Measurements from ENCODE around the gene MRAS. TPM values are rescaled to one million over a fixed set of nuclear protein-coding genes. Genes with fewer than 3 reads are reported as not detected.
"Not testable (repeated sequence)": the region's sequence is repeated elsewhere in the genome, so short reads cannot be mapped to it uniquely, and the experiment has no call there.

MRAS gene
- total RNA-seq, 1 experiment from 2014 or later: 14.8 TPM

DNA sequence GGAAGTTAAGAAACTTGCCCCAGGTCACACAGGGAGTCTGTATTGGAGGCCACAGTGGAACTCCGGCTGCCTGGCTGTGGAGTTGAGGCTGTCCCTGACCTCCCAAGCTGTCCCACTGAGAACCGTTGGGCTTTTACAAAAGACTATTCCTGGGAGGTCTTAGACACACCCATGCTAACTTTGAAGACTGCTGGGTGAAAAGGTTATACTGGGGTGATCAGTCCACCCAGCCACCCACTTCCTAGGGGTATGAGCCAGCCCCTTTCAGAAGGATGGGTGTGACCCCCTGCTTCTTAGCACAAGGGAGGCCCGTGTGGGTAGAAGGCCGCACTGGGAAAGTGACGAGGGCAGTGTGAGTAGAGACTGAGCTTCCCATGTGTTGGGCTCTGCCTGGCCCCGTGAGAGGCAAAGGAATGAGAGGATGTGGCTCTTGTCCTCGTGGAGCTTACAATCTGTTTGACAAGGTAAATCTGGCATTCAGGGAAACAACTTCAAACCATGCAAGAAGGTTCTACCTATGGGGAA is 19.0 kb downstream of the MRAS start:
- no peak for DNase-seq (ENCODE audit: low read depth)

DNA sequence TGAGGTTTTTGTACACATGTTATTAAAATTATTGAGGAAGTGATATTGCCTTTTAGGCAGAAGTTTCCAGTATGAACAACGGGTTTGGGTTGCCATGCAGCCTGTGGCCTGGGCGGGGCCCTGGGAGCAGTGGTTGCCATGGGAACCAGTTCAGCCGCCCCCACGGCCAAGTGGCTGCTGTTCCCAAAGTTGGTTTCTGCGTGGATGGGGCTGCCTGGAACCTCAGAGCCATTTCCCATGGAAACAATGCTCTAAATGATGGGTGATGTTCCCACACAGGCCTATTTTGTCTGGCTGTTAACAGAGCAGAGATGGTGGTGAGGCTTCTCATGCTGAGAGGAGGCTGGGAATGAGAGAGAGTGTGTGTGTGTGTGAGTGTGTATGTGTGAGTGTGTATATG is 19.5 kb downstream of the MRAS start:
- DNase-seq (ENCODE audit: low read depth): no peak

DNA sequence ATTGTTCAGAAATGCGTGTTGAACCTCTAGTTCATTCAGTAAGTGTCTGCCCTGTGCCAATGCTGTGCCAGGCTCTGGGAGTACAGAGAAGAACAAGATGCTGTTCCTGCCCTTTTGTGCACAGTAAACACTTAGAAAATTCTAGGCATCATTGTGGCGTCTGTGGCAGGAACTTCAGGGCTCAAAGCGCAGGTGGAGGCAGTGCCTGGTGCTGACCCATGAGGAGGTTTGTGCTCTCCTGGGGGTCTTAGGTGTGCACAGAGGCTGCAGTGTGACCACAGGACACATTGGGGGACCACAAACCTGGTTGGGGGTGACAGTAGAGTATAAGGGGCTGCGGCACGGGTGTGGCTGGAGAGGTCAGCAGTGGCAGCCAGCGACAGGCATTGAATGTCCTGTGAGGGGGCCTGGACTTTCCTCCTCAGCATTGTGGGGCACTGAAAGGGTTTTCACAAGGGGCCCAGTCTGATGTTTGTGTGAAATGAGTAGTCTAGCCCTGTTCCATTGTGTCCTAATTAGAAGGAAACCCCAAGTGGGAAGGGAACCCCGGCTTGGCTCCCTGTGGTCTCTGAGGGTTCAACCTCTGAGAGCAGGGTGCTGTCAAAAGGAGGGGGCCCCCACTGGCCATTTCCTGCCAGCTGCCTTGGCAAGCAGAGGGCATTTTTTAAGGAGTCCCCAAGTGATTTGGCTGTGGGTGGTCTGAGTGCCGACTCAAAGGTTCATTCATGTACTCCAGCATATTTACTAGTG is 20.9 kb downstream of the MRAS start:
- no peak for DNase-seq (ENCODE audit: low read depth)

DNA sequence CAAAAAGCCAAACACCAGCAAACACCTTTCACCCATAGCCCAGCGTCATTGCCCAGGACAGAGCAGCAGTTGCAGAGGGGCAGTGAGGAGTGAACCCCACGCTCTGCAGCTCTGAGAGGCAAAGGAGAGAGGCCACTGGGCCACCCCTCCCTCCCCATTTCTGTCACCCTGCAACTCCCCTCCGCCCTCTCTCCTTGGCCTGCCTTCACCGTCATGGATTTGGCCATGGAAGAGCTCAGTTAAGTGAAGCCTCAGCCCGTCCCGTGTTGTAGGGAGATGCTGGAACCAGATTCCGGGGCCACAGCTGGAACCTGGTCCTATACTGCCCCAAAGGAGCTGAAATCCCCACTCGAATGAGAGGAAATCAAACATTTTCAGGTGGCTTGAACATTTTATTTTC is 21.9 kb downstream of the MRAS start:
- no peak for DNase-seq (ENCODE audit: low read depth)

DNA sequence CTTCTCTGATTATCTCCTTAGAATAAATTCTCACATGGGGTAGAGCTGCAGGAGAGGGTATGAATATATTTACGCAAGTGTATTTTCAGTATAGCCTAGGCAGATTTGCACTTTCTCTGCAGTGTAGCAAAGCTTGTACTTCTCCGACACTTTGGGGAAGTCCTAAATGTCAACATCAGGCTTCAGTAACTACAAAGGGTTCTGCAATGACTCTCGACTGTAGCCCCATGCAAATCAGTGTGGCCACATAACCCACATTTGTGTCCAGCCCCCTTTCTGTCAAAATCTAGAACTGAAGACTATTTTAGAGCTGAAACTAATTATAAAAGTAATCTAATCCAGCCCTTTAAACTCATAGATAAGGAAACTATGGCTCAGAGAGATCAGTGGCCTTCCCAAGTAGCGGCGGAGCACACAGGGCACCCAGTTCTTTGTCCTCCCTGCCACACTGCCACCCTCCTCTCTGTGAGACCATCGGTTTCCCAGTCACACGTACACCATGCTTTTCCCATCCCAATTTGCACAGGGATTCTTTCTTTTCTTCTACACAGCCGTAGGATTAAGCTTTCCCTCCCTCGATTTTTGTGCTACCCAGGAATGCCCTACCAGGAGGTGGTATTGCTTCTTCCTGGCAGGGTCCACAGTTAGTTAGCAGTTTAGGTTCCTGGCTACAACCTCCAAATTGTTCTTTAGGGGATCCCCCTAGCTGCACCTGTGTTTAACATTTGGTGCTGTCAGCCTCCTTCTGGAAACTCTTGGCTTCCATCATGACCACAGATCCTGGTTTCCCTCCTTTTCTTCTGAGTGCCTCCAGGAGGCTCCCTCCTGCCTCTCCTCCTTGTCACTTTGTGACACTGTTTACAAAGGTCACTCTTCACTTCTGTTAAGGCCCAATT is 22.9 kb downstream of the MRAS start:
- no peak for DNase-seq (ENCODE audit: low read depth)

DNA sequence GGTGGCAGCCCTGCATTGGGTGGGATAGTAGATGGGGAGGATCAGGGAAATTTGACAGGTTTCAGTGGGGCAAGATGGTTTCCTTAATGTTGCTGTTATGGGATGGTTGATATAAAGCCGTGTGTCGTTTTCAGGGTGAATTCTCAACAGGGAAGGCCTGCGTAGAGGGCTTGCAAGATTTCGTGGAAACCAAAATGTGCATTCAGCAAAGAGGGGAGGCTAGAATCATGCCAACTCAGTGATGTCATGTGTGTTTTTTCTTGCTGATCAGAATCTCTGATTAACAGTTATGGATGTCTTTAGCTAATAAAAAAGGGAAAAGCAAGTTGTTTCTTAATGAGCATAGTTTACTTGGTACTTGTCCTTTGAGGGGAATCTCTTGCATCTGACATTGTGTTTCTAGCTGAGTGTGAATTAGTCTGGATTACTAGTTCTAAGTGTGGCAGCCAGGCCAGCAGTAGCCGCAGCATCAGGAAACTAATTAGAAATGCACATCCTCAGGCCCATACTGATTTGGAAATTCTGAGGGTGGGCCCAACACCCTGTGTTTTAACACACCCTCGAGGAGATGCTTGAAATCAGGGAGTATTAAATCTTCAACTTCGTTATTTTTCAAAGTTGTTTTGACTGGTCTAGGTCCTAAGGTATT is 24.8 kb downstream of the MRAS start:
- no peak for DNase-seq (ENCODE audit: low read depth)

DNA sequence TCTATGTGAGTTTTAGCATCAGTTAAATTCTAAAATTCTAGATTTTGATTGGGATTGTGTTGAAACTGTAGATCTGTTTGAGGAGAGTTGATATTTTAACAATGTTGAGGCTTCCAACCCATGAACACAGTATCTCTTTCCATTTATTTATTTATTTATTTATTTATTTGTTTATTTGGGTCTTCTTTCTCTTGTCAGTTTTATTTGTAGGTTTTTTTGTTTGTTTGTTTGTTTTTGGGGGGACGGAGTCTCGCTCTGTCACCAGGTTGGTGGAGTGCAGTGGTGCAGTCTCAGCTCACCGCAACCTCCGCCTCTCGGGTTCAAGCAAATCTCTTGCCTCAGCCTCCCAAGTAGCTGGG is 25.3 kb downstream of the MRAS start:
- no peak for DNase-seq (ENCODE audit: low read depth)

DNA sequence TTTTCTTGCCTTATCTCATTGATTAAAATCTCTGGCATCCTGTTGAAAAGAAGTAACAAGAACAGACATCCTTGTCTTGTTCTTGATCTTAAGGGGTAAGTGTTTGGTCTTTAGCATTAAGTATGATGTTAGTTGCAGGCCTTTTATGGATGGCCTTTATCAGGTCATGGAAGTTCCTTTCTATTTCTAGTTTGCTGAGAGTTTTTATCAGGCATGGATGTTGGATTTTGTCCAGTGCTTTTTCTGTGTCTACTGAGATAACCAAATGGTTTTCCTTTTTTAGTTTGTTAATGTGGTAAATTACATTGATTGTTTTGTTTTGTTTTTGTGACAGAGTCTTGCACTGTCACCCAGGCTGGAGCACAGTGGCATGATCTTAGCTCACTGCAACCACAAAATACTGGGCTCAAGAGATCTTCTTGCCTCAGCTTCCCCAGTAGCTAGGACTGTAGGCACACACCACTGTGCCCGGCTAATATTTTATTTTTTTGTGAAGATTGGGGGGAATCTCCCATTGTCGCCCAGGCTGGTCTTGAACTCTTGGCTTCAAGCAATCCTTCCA is 26.3 kb downstream of the MRAS start:
- no peak for DNase-seq (ENCODE audit: low read depth)

DNA sequence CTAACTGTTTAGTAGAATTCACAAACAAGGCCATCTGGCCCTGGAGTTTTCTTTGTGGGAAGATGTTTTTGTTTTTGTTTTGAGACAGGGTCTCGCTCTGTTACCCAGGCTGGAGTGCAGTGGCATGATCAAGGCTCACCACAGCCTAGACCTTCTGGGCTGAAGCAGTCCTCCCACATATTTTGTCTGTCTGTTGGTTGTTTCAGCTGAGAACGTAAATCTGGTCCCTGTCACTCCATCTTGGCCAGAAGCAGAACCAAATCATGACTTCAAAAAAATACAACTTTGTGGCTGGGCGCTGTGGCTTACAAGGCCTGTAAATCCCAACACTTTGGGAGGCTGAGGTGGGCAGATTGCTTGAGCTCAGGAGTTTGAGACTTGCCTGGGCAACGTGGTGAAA is 27.1 kb downstream of the MRAS start:
- DNase-seq (ENCODE audit: low read depth): no peak

DNA sequence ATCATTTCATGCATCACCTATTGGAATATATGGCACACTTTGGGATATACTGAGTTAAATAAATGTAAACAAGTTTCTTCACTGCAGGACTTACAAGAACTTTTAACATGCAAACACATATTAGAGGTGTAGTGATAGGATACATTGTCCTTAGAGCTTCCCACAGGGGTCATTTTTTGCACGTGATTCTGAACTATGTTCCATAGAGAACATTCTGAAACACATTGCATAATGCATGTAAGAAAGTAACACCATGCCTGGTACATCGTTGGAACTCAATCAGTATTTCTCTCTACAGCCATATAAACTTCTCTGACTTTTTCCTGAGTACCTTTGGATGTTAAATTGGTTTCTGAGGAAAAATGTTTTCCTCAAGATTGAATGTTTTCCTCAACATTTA is 28.3 kb downstream of the MRAS start:
- DNase-seq (ENCODE audit: low read depth): no peak

DNA sequence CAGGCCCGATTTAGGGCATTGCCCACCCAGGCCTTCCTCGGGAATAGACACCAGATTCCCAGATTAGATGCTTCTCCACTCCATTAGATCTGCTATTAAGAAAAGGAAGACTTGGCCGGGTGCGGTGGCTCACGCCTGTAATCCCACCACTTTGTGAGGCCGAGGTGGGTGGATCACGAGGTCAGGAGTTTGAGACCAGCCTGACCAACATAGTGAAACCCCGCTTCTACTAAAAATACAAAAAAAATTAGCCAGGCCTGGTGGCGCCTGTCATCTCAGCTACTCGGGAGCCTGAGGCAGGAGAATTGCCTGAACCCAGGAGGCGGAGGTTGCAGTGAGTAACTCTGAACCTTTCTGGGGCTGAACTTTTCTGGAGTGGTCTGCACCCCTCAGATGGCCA is 28.8 kb downstream of the MRAS start:
- not testable (repeated sequence) for DNase-seq (ENCODE audit: low read depth)

DNA sequence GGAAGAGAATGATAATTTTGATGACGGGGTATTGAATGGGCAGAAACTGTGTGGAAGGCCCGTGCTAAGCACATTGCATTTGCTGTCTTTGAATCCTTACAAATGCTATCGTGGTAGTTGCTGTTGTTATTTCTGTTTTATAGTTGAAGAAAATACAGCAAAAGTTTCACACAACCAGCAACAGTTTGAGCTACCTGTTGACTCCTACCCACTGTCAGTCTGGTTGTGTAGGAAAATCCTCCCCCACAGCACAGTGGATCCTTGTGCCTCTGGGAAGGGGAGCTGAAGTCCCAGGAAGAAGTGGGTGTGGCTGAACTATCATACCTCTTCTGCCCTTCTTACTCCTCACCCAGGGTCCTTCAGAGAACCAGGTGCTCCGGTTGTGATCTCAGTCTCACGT is 29.4 kb downstream of the MRAS start:
- no peak for DNase-seq (ENCODE audit: low read depth)

DNA sequence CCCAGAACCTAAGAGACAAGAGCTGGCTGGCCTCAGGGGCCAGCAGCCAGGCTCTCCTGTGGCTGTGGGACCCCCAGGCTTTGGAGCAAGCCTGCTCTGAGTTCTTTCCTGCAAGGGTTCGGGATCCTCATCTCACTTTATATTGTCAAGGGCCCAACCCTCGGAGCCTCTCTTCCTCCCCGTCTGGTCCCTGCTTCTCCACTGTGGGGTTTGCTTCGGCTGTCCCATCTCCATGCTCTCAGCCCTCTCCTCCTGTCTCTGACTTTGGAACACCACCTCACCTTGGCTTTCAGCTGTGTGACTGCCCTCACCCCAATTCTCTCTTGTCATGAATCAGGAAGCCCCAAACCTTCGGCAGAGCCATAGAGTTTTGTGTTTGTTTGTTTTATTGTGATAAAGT is 30.0 kb downstream of the MRAS start:
- no peak for DNase-seq (ENCODE audit: low read depth)

DNA sequence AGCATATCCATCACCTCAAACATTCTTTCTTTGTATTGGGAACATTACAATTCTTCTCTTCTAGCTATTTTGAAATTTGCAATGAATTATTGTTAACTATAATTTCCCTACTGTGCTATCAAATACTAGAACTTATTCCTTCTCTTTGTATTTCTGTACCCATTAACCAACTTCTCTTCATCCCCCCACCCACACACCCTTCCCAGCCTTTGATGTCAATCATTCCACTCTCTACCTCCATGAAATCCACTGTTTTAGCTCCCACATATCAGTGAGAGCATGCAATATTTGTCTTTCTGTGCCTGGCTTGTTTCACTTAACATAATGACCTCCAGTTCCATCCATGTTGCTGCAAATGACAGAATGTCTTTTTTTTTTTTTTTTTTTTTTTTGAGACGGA is 30.6 kb downstream of the MRAS start:
- DNase-seq (ENCODE audit: low read depth): no peak

DNA sequence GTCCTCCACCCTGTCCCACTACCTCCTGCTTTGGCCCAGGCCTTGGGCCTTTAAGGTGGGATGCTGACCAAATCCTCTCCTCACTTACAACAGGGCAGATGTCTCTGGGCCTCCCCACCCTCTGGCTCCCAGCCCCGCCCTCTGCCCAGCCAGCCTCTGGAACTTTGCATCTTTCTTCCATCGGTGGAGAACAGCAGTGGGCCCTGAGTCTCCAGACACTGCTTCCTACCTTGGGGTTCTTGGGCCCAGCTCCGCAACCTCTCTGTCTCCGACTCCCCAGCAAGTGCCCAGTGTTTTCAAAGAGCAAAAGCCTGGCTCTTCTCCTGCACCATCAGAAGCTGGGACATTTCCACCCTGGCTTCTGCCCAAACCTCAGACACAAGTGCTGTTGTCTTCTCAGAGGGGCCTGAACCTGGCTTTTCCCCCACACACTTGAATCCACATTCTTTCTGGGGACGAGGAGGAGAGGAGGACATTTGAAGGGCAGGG is 33.1 kb downstream of the MRAS start:
- no peak for DNase-seq (ENCODE audit: low read depth)

DNA sequence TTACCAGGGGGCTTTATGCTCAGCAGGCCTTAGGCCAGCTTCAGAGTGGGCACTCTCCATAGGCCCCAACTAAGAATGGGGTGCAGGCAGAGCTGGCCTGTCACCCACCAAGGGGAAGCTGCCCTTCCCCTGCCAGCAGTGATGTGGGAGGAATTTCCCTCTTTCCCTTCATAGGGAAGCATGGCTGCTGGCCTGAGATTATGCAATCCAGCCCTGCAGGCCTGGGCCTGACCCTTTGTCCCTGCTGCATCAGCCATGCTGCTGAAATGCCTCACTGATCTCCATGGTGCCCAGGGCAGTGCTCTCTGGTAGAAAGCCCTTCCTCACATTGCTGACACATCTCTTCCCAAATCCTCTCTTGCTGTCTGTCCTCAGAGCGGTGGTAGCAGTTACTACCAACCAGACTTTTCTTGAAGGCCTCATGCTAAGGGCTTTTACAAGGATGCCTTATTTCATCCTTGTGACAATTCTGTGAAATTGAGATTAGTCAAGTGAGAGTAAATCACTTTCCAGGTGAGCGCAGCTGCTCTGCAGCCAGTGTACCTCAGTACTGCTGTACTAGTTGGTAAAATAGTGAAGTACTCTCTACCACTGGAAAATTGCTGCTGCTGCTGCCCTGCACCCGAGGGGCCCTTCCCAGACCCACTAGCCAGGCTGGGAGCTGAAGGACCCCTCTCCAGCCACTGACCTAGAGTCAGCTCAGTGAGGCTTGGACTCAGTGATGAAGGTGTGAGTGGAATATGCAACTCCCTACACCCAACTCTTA is 33.8 kb downstream of the MRAS start:
- no peak for DNase-seq (ENCODE audit: low read depth)

DNA sequence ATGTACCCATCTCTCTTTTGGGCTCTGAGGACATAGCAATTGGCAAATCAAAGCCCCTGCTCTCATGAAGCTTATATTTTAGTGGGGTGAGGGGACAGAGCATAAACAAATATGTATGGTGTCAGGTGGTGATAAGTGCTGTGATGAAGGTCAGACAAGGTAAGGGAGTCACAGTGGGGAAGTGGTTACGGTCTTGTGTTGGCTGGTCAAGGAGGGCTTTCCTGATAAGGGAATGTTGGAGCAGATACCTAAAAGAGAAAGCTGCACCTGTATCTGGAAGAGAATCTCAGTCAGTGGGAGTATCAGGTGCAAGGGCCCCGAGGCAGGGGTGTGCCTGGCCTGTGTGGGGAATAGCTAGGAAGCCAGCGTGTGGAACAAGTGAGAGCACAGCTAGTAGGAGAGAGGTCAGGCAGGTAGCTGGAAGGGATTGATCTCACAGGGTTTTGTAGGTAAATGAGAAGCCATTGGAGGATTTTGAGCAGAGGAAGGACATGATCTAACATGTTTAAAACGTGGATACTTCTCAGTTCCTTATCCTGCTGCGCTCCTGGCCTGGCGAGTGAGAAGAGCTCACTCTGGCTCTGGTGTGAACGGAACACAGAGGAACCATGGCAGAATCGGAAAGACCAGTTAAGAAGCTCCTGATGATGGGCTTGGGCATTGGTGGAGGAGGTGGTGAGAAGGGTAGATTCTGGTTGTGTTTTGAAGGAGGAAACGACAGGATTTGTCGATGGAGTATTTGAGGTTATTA is 35.5 kb downstream of the MRAS start:
- DNase-seq (ENCODE audit: low read depth): no peak

DNA sequence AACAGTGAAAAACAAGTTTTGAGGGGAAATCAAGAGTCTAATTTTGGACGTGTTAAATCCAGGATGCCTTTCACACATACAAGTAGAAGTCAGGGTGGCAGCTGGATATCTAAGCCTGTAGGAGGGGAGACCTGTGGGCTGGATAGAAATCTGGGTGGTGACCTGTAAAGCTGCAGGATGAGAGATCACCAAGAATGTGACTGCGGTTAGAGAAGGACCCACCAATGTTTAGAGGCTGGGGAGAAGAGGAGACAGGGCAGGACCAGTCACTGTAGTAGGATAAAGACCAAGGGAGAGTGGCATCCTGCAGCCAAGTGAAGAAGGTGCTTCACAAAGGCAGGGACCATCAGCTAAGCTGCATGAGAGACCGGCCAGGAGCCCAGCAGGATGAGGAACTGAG is 36.2 kb downstream of the MRAS start:
- DNase-seq (ENCODE audit: low read depth): no peak

DNA sequence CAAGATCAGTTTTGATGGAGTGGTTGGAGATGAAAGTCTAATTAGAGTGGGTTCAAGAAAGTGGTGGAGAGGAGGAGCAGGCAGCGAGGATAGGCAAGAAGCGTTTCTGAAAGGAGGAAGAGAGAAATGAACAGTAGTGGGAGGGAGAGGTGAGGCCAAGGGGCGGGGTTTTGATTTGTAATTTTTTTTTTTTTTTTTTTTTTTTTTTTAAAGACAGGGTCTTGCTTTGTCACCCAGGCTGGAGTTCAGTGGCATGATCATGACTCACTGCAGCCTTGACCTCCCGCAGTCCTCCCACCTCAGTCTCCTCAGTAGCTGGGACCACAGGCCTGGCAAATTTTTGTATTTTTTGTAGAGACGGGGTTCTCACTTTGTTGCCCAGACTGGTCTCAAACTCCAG is 36.6 kb downstream of the MRAS start:
- no peak for DNase-seq (ENCODE audit: low read depth)

DNA sequence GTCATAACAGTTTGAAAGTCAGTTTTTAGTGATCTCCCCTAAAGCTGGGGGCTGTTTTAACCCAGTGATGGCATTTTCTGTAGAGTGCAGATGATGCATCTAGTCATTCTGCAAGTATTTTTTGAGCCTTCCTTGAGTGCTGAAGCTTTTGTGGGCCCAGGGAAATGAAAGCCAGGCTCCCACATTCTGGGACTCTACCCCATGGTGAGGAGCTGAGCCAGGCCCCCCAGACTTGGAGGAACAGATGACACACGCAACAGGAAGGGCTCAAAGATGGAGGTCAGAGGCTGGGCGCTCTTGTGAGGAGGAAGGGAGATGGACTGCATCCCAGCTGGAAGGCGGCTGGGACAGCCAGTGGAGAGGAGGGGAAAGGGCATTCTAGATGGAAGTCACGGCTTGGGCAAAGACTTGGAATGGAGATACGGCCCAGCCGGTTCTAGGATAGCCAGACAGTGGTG is 40.8 kb downstream of the MRAS start:
- no peak for DNase-seq (ENCODE audit: low read depth)
